Measurements from ENCODE around the gene AMFR. TPM values are rescaled to one million over a fixed set of nuclear protein-coding genes. Genes with fewer than 3 reads are reported as not detected.

AMFR gene
- total RNA-seq, 2 experiments from 2014 or later: 35.9 to 41.6 TPM

- Mint-ChIP-seq H3K9me3 (peaks cover 4% of the 10 kb centered on the region), H3K27me3 (peaks cover 4% of the 10 kb centered on the region), H3K4me1 (ENCODE audit: low read depth) (peaks cover 9% of the 10 kb centered on the region), H3K4me3 (no peak overlapping the region), H3K27ac (no peak overlapping the region), H3K36me3 (ENCODE audit: low read depth) (no peaks in the 10 kb centered on the region)
- CTCF ChIA-PET: interaction anchor here (0.9 to 1.6 kb wide), 4 partner anchors 10 to 264 kb away, joined by 3 to 4 read pairs (median 3); no protein-coding TSS in a partner anchor
- POLR2A ChIA-PET: no interaction called here
- intact Hi-C loops (cut with micrococcal nuclease): no loop called here
- TF ChIP-seq CTCF (IDR thresholded peaks at IDR 0.05): no peak
- ATAC-seq (no peak), DNase-seq (no peak)
Observed at GRCh38 chr16:56312556-56312955, 112.8 kb downstream of the AMFR start.

- peaks cover 6% of the 10 kb centered on the region for H3K4me1 Mint-ChIP-seq (ENCODE audit: low read depth)
Observed at GRCh38 chr16:56312028-56312300, 113.4 kb downstream of the AMFR start.

More at GRCh38 chr16:56312028-56312300, 113.4 kb downstream of the AMFR start:
- no peaks in the 10 kb centered on the region for H3K36me3 Mint-ChIP-seq (ENCODE audit: low read depth)
- intact Hi-C loops (cut with micrococcal nuclease): no loop called here
- no peak for TF ChIP-seq CTCF (IDR thresholded peaks at IDR 0.05)
- no peak overlapping the region for H3K4me3 Mint-ChIP-seq
- peaks cover 2% of the 10 kb centered on the region for H3K27me3 Mint-ChIP-seq
- H3K27ac Mint-ChIP-seq: no peak overlapping the region
- H3K9me3 Mint-ChIP-seq: peaks cover 4% of the 10 kb centered on the region
- POLR2A ChIA-PET: no interaction called here
- ATAC-seq (no peak), DNase-seq (no peak)
- CTCF ChIA-PET: interaction anchor here (0.9 to 1.6 kb wide), 4 partner anchors 9 to 263 kb away, joined by 3 to 4 read pairs (median 3); no protein-coding TSS in a partner anchor

Other genes with a start within 250 kb of the AMFR start
- gene GNAO1, start 234.1 kb downstream of the AMFR start, total RNA-seq: 1 to 10 TPM; 2.3 to 2.4 TPM
- 100 to 1,000 TPM; 296 to 306 TPM for gene NUDT21, start 25.8 kb upstream of the AMFR start, total RNA-seq
- gene OGFOD1, start 26.0 kb upstream of the AMFR start, total RNA-seq: 10 to 100 TPM; 51.0 to 59.2 TPM
- gene BBS2, start 94.5 kb upstream of the AMFR start, total RNA-seq: 10 to 100 TPM; 16.1 to 17.6 TPM
- not detected for gene MT4, start 139.5 kb upstream of the AMFR start, total RNA-seq
- 10 to 100 TPM; 30.7 to 33.6 TPM for gene MT3, start 164.0 kb upstream of the AMFR start, total RNA-seq
- gene MT2A, start 183.0 kb upstream of the AMFR start, total RNA-seq: 100 to 1,000 TPM; 141 to 144 TPM
- gene MT1E, start 200.2 kb upstream of the AMFR start, total RNA-seq: 10 to 100 TPM; 22.1 to 23.3 TPM
- not detected for gene MT1M, start 207.1 kb upstream of the AMFR start, total RNA-seq
- gene MT1A, start 213.1 kb upstream of the AMFR start, total RNA-seq: not detected
- not detected for gene MT1B, start 226.3 kb upstream of the AMFR start, total RNA-seq
- 1 to 10 TPM; 7.7 to 9.0 TPM for gene MT1F, start 232.4 kb upstream of the AMFR start, total RNA-seq
- 10 to 100 TPM; 35.9 to 39.0 TPM for gene MT1G, start 242.5 kb upstream of the AMFR start, total RNA-seq
- 1 to 10 TPM; 2.3 to 2.7 TPM for gene MT1H, start 244.3 kb upstream of the AMFR start, total RNA-seq

Measured in activated CD8-positive, alpha-beta T cell treated with anti-CD3 and anti-CD28 coated beads for 36 hours (primary cell).